Activated effector memory CD4-positive, alpha-beta T cell treated with Interleukin-2 at 50 U/mL for 16 hours (primary cell): ENCODE measurements around the gene ZNF532.

Experiments
- DNase-seq: peaks from one replicate; pipeline ENCODE4 v3.0.0-alpha.2; 2020

Gene ZNF532

GRCh38 chr18:58983260-58984155 lies 118.8 kb downstream of the ZNF532 start:
- DNase-seq = no peak

GRCh38 chr18:58988600-58988999 lies 123.9 kb downstream of the ZNF532 start:
- DNase-seq = no peak

GRCh38 chr18:58989184-58989759 lies 124.6 kb downstream of the ZNF532 start:
- DNase-seq = no peak

GRCh38 chr18:58990720-58991119 lies 126.0 kb downstream of the ZNF532 start:
- no peak for DNase-seq

DNA sequence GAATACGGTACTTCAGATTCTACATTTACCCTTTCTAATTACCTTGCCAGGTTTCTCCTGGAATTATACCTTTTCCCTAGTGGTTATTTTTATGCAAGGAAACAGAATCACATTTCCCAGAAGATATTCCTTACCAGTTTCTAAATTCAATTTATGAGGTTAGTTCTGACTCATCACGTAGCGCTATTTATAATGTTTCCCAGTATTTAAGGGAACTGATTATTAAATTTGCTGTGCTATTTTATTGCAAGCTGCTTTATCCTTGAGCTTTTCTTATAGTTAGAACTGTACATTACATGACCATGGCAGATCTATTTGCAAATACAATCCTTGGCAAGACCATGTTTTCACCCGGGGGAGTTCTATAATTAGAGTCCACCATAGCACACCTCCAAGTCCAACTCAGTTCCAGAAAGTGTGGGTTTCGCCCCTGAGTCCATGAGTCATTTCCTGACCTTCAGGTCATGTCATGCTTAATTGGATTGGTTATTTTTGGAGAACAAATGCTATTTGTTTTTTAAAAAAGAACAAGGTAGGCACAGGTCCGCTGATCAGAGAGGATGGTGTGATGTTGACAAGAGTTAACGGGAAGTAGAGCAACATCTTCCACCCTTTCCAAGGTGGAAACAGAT lies 126.6 kb downstream of the ZNF532 start:
- no peak for DNase-seq

DNA sequence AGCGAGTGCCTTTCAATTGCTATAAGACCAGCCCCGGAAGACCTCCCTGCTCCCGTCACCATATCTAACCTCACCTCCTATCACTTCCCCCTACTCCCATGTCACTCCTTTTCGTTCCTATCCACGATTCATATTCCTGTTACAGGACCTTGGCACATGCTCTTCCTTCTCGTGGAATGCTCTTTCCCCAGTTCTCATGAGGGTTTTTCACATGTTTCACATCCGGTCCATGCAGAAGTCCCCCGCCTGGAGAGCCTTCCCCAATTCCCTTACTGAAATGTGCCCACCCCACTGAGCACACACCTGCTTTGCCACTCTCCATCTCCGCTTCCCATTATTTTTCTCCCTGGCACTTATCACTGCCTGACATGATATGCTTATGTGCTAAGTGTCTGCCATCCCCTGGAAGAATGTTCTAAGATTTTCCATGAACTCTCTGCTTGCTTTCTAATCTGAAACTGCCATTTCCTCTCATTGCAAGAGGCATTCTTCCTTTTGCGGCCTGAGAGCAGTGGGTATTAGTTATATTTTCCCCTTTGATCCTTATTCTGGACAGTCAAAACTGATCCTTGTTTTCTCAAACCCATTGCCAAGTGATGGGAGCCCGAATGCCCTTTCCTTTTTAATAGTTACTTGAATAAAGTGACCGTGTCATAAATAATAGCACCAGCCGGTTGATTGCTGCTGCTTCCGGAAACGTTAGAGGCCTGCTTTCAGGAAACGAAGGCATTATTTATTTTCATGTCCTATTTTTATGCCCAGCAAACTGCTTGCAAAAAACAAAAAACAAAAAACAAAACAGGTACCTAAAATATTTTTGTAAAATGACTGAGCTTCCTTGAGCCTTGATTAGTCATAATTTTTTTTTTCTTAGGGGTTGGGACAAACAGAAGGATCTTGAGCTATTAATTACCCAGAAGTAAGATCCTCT lies 127.9 kb downstream of the ZNF532 start:
- no peak for DNase-seq

- no peak for DNase-seq
Observed at GRCh38 chr18:58993260-58993659, 128.6 kb downstream of the ZNF532 start.

DNA sequence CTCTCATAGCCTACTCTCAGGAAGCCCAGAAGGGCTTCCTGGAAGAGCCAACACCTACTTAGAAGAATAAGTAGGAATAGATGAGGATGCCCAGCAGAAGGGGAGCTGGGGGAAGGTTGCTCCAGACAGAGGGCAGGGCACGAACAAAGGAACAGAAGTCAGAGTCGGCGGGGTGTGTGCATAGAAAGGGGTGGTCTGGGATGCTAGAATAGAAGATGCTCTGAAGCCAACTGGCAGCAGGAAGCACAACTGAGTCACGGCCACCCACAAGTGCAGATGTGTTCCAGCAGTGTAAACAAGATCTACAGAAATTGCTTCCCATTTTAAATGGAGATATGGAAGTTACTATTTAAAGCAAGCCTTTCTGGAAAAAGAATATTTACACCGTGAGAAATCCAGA lies 131.0 kb downstream of the ZNF532 start:
- DNase-seq = no peak

GRCh38 chr18:58996131-58996641 lies 131.5 kb downstream of the ZNF532 start:
- no peak for DNase-seq

DNA sequence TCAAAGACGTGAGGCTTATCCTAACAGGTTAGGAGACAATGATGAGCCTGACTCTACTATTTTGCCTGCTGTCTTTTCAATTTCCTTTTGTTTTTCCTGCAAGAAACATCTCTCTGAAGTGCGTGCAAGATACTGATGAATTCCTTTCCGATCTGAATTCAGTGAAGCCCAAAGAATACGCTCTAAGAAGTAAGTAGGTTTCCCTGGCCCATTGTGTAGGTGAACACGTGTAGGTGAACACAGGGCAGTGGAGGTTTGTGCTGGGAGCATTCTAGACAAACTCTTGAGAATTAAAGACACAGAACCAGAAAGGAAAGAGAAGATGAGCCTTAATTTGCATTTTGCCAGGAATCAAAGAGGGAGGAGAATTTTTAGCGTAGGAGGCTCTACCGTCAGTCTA lies 132.0 kb downstream of the ZNF532 start:
- no peak for DNase-seq

DNA sequence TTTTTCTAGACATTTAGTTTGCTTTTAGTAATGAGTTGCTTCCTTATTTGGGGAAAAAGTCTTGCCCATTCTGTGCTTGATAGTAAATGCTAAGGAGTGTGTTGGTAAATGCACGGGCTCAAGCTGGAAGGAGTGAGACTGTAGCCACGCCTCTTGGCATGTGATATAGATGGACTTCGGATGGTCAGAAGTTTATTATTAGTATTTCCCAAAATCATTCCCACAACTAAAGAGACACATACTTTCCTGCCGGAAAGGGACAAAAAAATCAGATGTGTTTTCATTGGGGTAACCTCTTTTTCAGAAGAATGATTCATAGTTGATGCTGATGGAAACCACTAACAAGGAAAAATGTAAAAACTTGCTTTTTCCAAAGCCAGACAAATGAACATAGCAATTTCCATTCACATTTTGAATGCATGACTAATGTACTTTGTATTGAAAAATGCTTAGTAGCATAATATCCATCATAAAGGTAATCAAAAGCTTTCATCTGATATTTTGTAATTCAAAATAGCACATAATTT lies 133.2 kb downstream of the ZNF532 start:
- DNase-seq = no peak

GRCh38 chr18:58998401-58999203 lies 133.9 kb downstream of the ZNF532 start:
- DNase-seq = no peak

DNA sequence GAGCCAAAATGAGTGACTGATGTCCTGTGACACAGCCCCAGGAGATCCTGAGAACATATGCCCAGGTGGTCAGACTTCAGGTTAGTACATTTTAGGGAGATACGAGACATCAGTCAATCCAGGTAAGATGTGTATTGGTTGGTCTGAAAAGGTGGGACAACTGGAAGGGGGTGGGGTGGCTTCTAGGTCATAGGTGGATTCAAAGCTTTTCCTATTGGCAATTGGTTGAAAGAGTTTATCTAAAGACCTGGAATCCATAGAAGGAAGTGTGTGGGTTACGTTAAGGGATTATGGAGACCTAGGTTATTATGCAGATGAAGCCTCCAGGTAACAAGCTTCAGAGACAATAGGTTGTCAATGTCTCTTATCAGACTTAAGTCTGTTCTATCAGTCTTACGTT lies 136.5 kb downstream of the ZNF532 start:
- DNase-seq = no peak

DNA sequence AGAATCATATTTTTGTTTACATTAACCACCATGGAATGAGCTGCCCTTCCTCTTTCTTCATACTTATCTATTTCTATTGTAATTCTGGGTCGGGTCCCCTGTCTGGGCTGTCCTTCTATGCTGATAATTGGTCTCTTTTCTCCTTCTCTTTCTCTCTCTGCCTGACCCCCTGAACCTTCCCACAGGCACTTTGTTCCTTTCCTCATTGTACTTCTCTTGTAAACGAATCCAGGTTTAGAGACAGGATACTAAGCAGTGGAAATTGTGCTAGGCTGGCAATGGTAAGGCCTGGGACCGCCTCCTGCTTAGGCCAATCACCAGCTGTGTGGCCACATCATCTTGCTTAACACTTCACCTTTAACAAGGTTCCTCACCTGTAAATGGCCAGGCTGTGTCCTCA lies 137.0 kb downstream of the ZNF532 start:
- no peak for DNase-seq

DNA sequence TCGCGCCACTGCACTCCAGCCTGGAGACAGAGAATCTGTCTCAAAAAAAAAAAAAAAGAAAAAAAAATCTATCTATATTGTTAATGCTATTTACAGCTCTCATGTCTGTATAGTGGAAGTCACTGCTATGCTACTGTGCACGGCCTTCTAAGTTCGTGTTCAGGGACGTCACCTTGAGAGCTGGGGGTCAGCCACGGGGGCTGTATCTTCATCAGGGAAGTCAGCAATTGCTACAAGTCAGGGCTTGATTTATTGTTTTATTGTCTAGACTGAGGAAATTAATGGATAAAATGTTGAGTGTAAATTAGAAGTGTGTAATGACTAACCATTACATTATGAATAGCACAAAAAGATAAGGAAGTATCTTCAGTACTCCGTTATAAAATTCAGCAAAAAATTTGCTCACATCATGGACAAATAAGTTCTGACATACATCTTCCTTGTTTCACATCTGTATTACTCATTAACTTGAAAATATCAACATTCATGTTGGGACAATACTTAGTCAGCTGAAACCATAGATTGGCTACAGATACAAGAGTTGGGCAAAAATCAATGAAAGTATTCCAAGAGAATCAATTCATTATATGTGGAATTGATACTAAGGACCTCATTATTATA lies 138.4 kb downstream of the ZNF532 start:
- no peak for DNase-seq

DNA sequence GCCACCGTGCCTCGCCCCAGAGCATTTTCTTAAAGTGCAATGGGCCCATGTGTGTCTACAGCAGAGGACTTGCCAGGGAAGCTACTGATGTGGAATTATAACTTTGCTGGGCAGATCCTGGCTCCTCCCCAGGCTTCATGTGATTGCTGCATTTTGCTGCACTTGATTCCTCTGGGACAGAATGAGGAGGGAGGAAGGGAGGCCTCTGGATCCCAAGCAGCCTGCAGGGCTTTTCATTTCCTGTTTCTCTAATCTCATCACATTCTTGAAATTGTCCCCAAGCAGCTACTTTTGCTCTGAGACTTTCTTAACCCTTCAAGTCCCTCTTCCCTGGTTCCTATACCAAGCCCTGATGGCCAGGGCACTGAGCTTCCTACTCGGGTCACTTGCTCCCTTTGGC lies 140.6 kb downstream of the ZNF532 start:
- no peak for DNase-seq

DNA sequence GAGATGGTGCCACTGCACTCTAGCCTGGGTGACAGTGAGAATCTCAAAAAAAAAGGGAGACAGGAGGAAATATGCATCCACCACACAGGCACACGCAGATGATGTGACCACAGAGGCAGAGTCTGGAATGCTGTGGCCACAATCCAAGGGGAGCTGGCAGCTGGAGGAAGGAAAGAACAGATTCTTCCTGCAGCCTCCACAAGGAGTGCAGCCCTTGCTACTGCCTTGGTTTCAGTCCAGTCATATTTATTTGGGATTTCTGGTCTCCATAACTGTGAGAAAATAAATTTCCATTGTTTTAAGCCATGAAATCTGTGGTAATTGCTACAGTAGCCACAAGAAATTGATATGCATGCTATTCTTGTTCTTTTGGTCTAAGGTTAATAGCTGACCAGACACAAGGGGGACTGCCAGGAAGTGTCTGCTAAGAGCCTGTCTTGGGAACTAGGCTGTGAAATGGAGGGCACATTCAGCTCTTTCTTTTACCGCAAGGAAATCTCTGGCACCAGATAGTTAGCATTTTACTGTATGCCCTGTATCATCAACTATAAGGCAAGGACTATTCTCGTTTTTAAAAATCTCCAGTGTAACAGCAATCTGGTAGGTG lies 141.9 kb downstream of the ZNF532 start:
- no peak for DNase-seq

DNA sequence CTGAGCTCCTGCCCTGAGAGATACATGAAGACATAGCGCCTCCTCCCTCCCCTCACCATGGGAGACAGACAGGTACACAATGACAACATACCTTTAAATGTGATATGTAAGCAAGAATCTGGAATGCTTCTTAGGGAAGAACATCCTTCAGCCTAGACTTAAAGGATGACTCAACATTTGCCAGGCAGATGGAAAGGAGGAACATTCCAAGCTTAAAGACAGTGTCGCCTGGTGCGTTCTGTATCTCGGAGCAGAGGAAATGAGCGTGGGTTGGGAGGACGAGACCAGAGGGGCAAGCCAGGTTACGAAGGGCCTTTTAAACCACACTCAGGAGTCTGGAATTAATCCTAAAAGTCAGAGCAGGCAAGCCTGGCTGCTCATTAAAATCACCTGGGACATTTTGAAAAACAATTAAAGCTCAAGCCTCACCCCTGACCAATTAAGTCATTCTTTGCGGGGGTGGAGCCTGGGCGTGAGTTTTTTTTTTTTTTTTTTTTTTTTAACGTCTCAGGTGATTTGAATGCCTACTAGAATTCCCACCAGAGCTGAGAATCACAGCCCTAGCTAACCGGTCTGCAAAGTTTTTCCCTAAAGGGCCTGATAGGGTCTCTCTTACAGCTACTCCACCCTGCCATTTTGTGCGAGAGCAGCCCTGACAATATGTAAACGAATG lies 143.8 kb downstream of the ZNF532 start:
- DNase-seq = no peak

- no peak for DNase-seq
Observed at GRCh38 chr18:59009846-59010245, 145.2 kb downstream of the ZNF532 start.

DNA sequence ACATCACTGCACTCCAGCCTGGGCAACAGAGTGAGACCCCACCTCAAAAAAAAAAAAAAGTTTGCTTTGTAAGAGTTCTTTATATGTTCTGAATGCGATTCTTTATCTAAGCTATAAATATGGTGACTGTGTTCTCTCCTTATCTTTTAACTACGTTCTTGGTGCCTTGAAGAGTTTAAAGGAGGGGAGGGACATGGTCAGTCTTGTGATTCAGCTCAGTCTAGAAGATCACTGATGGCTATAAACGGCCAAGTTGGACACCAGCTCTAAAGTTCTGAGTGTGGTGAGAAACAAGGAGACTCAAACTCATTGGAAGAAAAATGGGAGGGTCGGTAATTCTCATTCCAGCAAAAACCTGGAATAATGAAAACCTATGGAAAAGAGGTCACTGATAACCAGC lies 146.6 kb downstream of the ZNF532 start:
- DNase-seq = no peak
